H9 (cell line): ENCODE measurements around the gene GRID2. TPM values are rescaled to one million over a fixed set of nuclear protein-coding genes. Genes with fewer than 3 reads are reported as not detected.

ENCODE experiments used
- DNase-seq: peaks from one replicate; pipeline ENCODE4 v3.0.0-alpha.2; 2017
- H2AFZ ChIP-seq: one replicate; pipeline ENCODE4 v1.6.1; 2013; ENCODE audit warnings: mild to moderate bottlenecking, low read length, control low read depth, moderate library complexity
- H2AK5ac ChIP-seq: 2 replicates; pipeline ENCODE4 v1.6.1; 2013; ENCODE audit warnings: low read length, control low read depth, mixed read lengths; ENCODE audit not compliant: insufficient read length
- H2BK120ac ChIP-seq: one replicate; pipeline ENCODE4 v1.6.1; 2013; ENCODE audit warnings: low read depth, mild to moderate bottlenecking, low read length, control low read depth, inconsistent platforms; ENCODE audit not compliant: poor library complexity, severe bottlenecking
- H2BK12ac ChIP-seq: 2 replicates; pipeline ENCODE4 v1.6.1; 2013; ENCODE audit warnings: low read length, control low read depth, mixed read lengths, low read depth; ENCODE audit not compliant: insufficient read length
- H2BK15ac ChIP-seq: 2 replicates; pipeline ENCODE4 v1.6.1; 2013; ENCODE audit warnings: low read depth, low read length, control low read depth
- H2BK20ac ChIP-seq: one replicate; pipeline ENCODE4 v1.6.1; 2013; ENCODE audit warnings: low read depth, mild to moderate bottlenecking, low read length, control low read depth, inconsistent platforms; ENCODE audit not compliant: poor library complexity, severe bottlenecking
- H2BK5ac ChIP-seq: 2 replicates; pipeline ENCODE4 v1.6.1; 2013; ENCODE audit warnings: low read length, control low read depth, mixed read lengths; ENCODE audit not compliant: insufficient read length
- H3K14ac ChIP-seq: 2 replicates; pipeline ENCODE4 v1.6.1; 2013; ENCODE audit warnings: low read length, control low read depth; ENCODE audit not compliant: insufficient read depth
- H3K18ac ChIP-seq: 2 replicates; pipeline ENCODE4 v1.6.1; 2013; ENCODE audit warnings: low read depth, mild to moderate bottlenecking, mixed read lengths, low read length, control low read depth; ENCODE audit not compliant: insufficient read length
- H3K23ac ChIP-seq: 2 replicates; pipeline ENCODE4 v1.6.1; 2013; ENCODE audit warnings: low read length, control low read depth, mixed read lengths, low read depth; ENCODE audit not compliant: insufficient read length
- H3K23me2 ChIP-seq: 2 replicates; pipeline ENCODE4 v1.6.1; 2013; ENCODE audit warnings: low read depth, mild to moderate bottlenecking, mixed read lengths, low read length, control low read depth; ENCODE audit not compliant: insufficient read length, poor library complexity, severe bottlenecking
- H3K27ac ChIP-seq: 2 replicates; pipeline ENCODE4 v1.5.1; 2013; ENCODE audit warnings: low read length, control low read depth, mixed read lengths, low read depth; ENCODE audit not compliant: insufficient read length
- H3K27me3 ChIP-seq: 2 replicates; pipeline ENCODE4 v1.6.1; 2013; ENCODE audit warnings: low read length, control low read depth, inconsistent platforms; ENCODE audit not compliant: insufficient read depth
- H3K4ac ChIP-seq: 2 replicates; pipeline ENCODE4 v1.6.1; 2013; ENCODE audit warnings: low read depth, mild to moderate bottlenecking, control low read depth, inconsistent platforms, low read length, moderate library complexity
- H3K4me1 ChIP-seq: 2 replicates; pipeline ENCODE4 v1.6.1; 2013; ENCODE audit warnings: low read length, control low read depth, inconsistent platforms; ENCODE audit not compliant: insufficient read depth
- H3K4me2 ChIP-seq: 2 replicates; pipeline ENCODE4 v1.6.1; 2013; ENCODE audit warnings: low read length, control low read depth, mixed read lengths; ENCODE audit not compliant: insufficient read length, insufficient read depth
- H3K56ac ChIP-seq: 2 replicates; pipeline ENCODE4 v1.6.1; 2013; ENCODE audit warnings: low read depth, mild to moderate bottlenecking, mixed read lengths, low read length, control low read depth; ENCODE audit not compliant: insufficient read length
- H3K79me1 ChIP-seq: 2 replicates; pipeline ENCODE4 v1.6.1; 2013; ENCODE audit warnings: low read depth, mild to moderate bottlenecking, moderate library complexity, low read length, control low read depth, inconsistent platforms; ENCODE audit not compliant: insufficient read depth, poor library complexity, severe bottlenecking
- H3K79me2 ChIP-seq: 2 replicates; pipeline ENCODE4 v1.6.1; 2013; ENCODE audit warnings: low read length, control low read depth, inconsistent platforms; ENCODE audit not compliant: insufficient read depth
- H3K9ac ChIP-seq: 2 replicates; pipeline ENCODE4 v1.6.1; 2013; ENCODE audit warnings: low read length, control low read depth, mixed read lengths; ENCODE audit not compliant: insufficient read length; ENCODE audit errors: extremely low read depth
- H3K9me3 ChIP-seq: one replicate; pipeline ENCODE4 v1.6.1; 2013; ENCODE audit warnings: low read depth, low read length, inconsistent platforms; ENCODE audit not compliant: control insufficient read depth
- H3T11ph ChIP-seq: one replicate; pipeline ENCODE4 v1.6.1; 2013; ENCODE audit warnings: mild to moderate bottlenecking, low read length, control low read depth, inconsistent platforms
- H4K20me1 ChIP-seq: one replicate; pipeline ENCODE4 v1.6.1; 2013; ENCODE audit not compliant: control insufficient read depth, insufficient read length, insufficient read depth
- H4K5ac ChIP-seq: 2 replicates; pipeline ENCODE4 v1.6.1; 2013; ENCODE audit warnings: low read depth, mild to moderate bottlenecking, mixed read lengths, low read length, control low read depth; ENCODE audit not compliant: insufficient read length
- H4K8ac ChIP-seq: replicated peaks from 2 replicates; pipeline ENCODE4 v1.6.1; 2013; ENCODE audit warnings: low read length, control low read depth, mixed read lengths, low read depth; ENCODE audit not compliant: insufficient read length
- H4K91ac ChIP-seq: 2 replicates; pipeline ENCODE4 v1.6.1; 2013; ENCODE audit warnings: low read depth, mild to moderate bottlenecking, moderate library complexity, mixed read lengths, low read length, control low read depth; ENCODE audit not compliant: insufficient read length
- H3K27ac Mint-ChIP-seq, 3 experiments: 2 replicates in 2 of 3; 3 replicates in 1 of 3; pipeline ENCODE4 v1.8.0; 2020 to 2021; ENCODE audit warnings: mixed read lengths in 3 of 3, mild to moderate bottlenecking in 1 of 3, moderate library complexity in 1 of 3
- H3K27me3 Mint-ChIP-seq: 2 replicates; pipeline ENCODE4 v1.8.0; 2021; ENCODE audit warnings: low read depth, mild to moderate bottlenecking, moderate library complexity, mixed read lengths
- H3K36me3 Mint-ChIP-seq, 3 experiments: 2 replicates in 2 of 3; 3 replicates in 1 of 3; pipeline ENCODE4 v1.8.0; 2020 to 2021; ENCODE audit warnings: low read depth in 3 of 3, mixed read lengths in 3 of 3; ENCODE audit not compliant: insufficient read depth in 1 of 3
- H3K4me1 Mint-ChIP-seq, 2 experiments: 2 replicates each; pipeline ENCODE4 v1.8.0; 2020; ENCODE audit warnings: mixed read lengths in 2 of 2
- H3K4me3 Mint-ChIP-seq, 2 experiments: 2 replicates in 1 of 2; 3 replicates in 1 of 2; pipeline ENCODE4 v1.8.0; 2020 to 2021; ENCODE audit warnings: mild to moderate bottlenecking in 2 of 2, mixed read lengths in 2 of 2, moderate library complexity in 1 of 2
- H3K9me3 Mint-ChIP-seq, 2 experiments: 2 replicates in 1 of 2; 3 replicates in 1 of 2; pipeline ENCODE4 v1.8.0; 2020; ENCODE audit warnings: mild to moderate bottlenecking in 2 of 2, mixed read lengths in 2 of 2, moderate library complexity in 1 of 2
- CTCF ChIP-seq: fragments of 200-600 bp; sonication (generic); conservative IDR thresholded peaks from 3 replicates; pipeline ENCODE4 v1.8.0; 2021; ENCODE audit warnings: antibody characterized with exemption, mild to moderate bottlenecking
- WGBS: extraction: QIAGEN DNeasy Blood & Tissue Kit; methylation state at CpG from one replicate; pipeline ENCODE4 v1.1.7; 2013; ENCODE audit warnings: missing lambda C conversion rate, low lambda C conversion rate, mixed read lengths; ENCODE audit not compliant: insufficient read length; ENCODE audit errors: extremely low coverage; 5-methylcytosine and 5-hydroxymethylcytosine counted together
- total RNA-seq: library from RNA; stranded (reverse); gene quantifications from 2 replicates; pipeline ENCODE4 v1.2.1, GENCODE V29; 2021

GRID2 gene
- total RNA-seq, 1 experiment from 2014 or later, result 21.8 TPM

GRCh38 chr4:93645120-93645519, 1341.4 kb downstream of the GRID2 start:
- H3K4ac ChIP-seq, result no peak overlapping the region
- no peak overlapping the region for H3K27ac ChIP-seq
- H2BK120ac ChIP-seq, result no peak overlapping the region
- no peaks in the 10 kb centered on the region for H3K23me2 ChIP-seq
- no peaks in the 10 kb centered on the region for H3K4me1 ChIP-seq
- no peaks in the 10 kb centered on the region for H3K27me3 ChIP-seq
- Mint-ChIP-seq H3K27ac (no peak overlapping the region), H3K9me3 (no peaks in the 10 kb centered on the region), H3K27me3 (no peaks in the 10 kb centered on the region), H3K36me3 (no peaks in the 10 kb centered on the region), H3K4me1 (peaks cover 7% of the 10 kb centered on the region in 2 experiments), H3K4me3 (no peak overlapping the region)
- H3K79me2 ChIP-seq, result no peaks in the 10 kb centered on the region
- H3K56ac ChIP-seq, result no peak overlapping the region
- H4K91ac ChIP-seq, result no peak overlapping the region
- DNase-seq, result no peak
- no peaks in the 10 kb centered on the region for H3K9me3 ChIP-seq
- no peak overlapping the region for H2BK5ac ChIP-seq
- TF ChIP-seq CTCF, result no peak
- H3K18ac ChIP-seq, result no peak overlapping the region
- no peak overlapping the region for H2AFZ ChIP-seq
- no peak overlapping the region for H2BK20ac ChIP-seq
- no peak overlapping the region for H2BK15ac ChIP-seq
- no peak overlapping the region for H2AK5ac ChIP-seq
- H3K4me2 ChIP-seq, result no peak overlapping the region
- no peaks in the 10 kb centered on the region for H4K20me1 ChIP-seq
- no peaks in the 10 kb centered on the region for H3K79me1 ChIP-seq
- no peak overlapping the region for H4K8ac ChIP-seq
- no peak overlapping the region for H3T11ph ChIP-seq
- no CpG with 5 or more reads among the region's 3 CpGs for WGBS
- H2BK12ac ChIP-seq, result no peak overlapping the region
- no peak overlapping the region for H3K23ac ChIP-seq
- no peak overlapping the region for H3K9ac ChIP-seq
- H3K14ac ChIP-seq, result no peak overlapping the region
- no peak overlapping the region for H4K5ac ChIP-seq
